Panc1 (cell line): ENCODE data around the gene RBKS. TPM values are rescaled to one million over a fixed set of nuclear protein-coding genes. Genes with fewer than 3 reads are reported as not detected.
A peak's percentile ranks its signal among the peaks of the same experiment; 100 is the strongest.
"Not testable (repeated sequence)": the region's sequence is repeated elsewhere in the genome, so short reads cannot be mapped to it uniquely, and the experiment has no call there.

ENCODE experiments used
- ATAC-seq: fragments of 200-7000 bp; cut with Tn5 transposase; 2 replicates; pipeline ENCODE4 v1.9.1; 2020; ENCODE audit warnings: mild to moderate bottlenecking, moderate library complexity
- BruUV-seq: library from RNA; stranded (reverse); fragments of 400-500 nt; replicated peaks from 2 replicates; lab custom pipeline; 2021; lab: Mats Ljungman, UMichigan
- CTCF ChIA-PET: fragments of 300-600 bp; sonication (Branson Sonifier 250); formaldehyde crosslinking; loops from one replicate; lab custom pipeline; 2022; ENCODE audit warnings: antibody characterized with exemption; lab: Charles Lee
- POLR2A ChIA-PET: fragments of 300-600 bp; sonication (Branson Sonifier 250); formaldehyde crosslinking; loops from one replicate; lab custom pipeline; 2022; ENCODE audit warnings: antibody characterized with exemption; lab: Charles Lee
- DNase-seq: peaks from one replicate; pipeline ENCODE4 v3.0.0-alpha.2; 2010; ENCODE audit warnings: low read depth, low spot score
- H3K27ac ChIP-seq: 2 replicates; pipeline ENCODE4 v1.5.1; 2011; ENCODE audit warnings: mild to moderate bottlenecking, low read length, inconsistent platforms
- H3K27me3 ChIP-seq: fragments of 200-500 bp; sonication (Bioruptor generic); 2 replicates; pipeline ENCODE4 v1.6.0; 2014; ENCODE audit warnings: low read length, inconsistent platforms; ENCODE audit not compliant: control insufficient read depth, insufficient read depth
- H3K36me3 ChIP-seq: fragments of 200-500 bp; sonication (Bioruptor generic); 2 replicates; pipeline ENCODE4 v1.5.1; 2014; ENCODE audit warnings: inconsistent platforms, mild to moderate bottlenecking, low read length, moderate library complexity; ENCODE audit not compliant: control insufficient read depth, insufficient read depth
- H3K4me1 ChIP-seq: 2 replicates; pipeline ENCODE4 v1.5.1; 2011; ENCODE audit warnings: inconsistent platforms, mild to moderate bottlenecking, low read length, moderate library complexity; ENCODE audit not compliant: control insufficient read depth, insufficient read depth
- H3K4me3 ChIP-seq, 2 experiments: 2 replicates each; pipeline ENCODE4 v1.5.1; 2011 to 2012; ENCODE audit warnings: low read depth in 2 of 2, low read length in 2 of 2, mild to moderate bottlenecking in 2 of 2, inconsistent platforms in 1 of 2, moderate library complexity in 1 of 2
- H3K9me3 ChIP-seq: fragments of 200-500 bp; sonication (Bioruptor generic); 2 replicates; pipeline ENCODE4 v1.5.1; 2014; ENCODE audit warnings: low read depth, mild to moderate bottlenecking, inconsistent platforms, low read length, moderate library complexity; ENCODE audit not compliant: control insufficient read depth, insufficient read depth
- POLR2AphosphoS5 ChIP-seq: IDR thresholded peaks from 2 replicates; pipeline ENCODE4 v1.6.1; 2012; ENCODE audit warnings: mild to moderate bottlenecking, low read depth, low read length, moderate library complexity
- SIN3A ChIP-seq: IDR thresholded peaks from 2 replicates; pipeline ENCODE4 v1.6.1; 2012; ENCODE audit warnings: low read depth, mild to moderate bottlenecking, low read length, moderate library complexity, borderline replicate concordance; ENCODE audit not compliant: insufficient read depth
- TCF7L2 ChIP-seq: IDR thresholded peaks from 2 replicates; pipeline ENCODE4 v1.6.1; 2011; ENCODE audit warnings: mild to moderate bottlenecking, low read depth, low read length, inconsistent platforms
- in situ Hi-C: cut with HindIII; loops from 2 replicates; pipeline ENCODE4 v1.10.0; 2016; ENCODE audit warnings: low sequenced_read_pairs, low pct_unique_long_range_greater_than_20kb
- intact Hi-C: fragments of 100-400 bp; cut with micrococcal nuclease; formaldehyde crosslinking; loops from one replicate; pipeline ENCODE4 v1.10.0; 2022; ENCODE audit not compliant: unreplicated experiment
- total RNA-seq: library from RNA; stranded (reverse); gene quantifications from one replicate; pipeline ENCODE4 v1.2.1, GENCODE V29; 2021; ENCODE audit not compliant: unreplicated experiment
- TF ChIP-seq, protein P1 (sequence below): fragments of 450-650 bp; IDR thresholded peaks from 2 replicates; pipeline ENCODE4 v1.5.1; 2017; ENCODE audit warnings: mild to moderate bottlenecking
- TF ChIP-seq, protein P2 (sequence below), 2 experiments: IDR thresholded peaks; 2 replicates each; pipeline ENCODE4 v1.6.1; 2011 to 2012; ENCODE audit warnings: low read depth in 2 of 2, control low read depth in 1 of 2, low read length in 1 of 2, mild to moderate bottlenecking in 1 of 2, moderate library complexity in 1 of 2; ENCODE audit not compliant: insufficient read depth in 1 of 2

The RBKS gene
- total RNA-seq, 1 experiment from 2014 or later = 2.2 TPM

DNA sequence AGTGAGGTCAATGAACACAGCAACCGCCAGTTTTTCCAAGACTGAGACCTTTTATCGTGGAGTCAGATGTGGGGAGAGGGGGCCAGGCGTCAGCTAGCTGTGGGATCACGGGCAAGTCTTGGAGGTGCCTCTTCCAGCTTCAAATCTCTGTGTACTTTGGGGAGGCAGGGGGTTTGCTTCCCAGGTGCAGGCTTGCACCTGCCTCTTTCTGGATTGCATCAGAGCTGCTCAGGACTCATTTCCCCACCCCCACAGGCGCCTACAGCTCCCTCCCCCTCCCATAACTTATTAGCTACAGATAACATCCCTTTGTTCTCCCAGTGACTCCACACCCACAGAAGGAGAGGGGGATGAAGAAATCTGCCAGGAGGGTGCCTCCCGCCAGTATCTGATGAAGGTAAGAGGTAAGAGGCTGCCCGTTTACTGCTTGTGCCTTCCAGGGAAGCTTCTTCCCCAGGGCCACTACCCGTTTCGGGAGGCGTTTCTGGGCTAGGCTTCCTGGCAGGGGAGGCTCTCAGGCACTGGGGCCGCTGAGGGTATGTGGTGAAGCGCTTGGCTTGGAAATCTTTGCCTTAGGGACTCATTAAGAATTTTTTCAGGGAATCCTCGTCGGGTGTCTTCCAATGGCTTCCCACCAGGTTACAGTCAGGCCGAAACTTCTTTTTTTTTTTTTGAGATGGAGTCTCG lies 137.5 kb downstream of the RBKS start:
- DNase-seq = no peak
- TF ChIP-seq SIN3A = no peak
- TF ChIP-seq POLR2AphosphoS5 = no peak
- TF ChIP-seq TCF7L2 = no peak
- TF ChIP-seq, protein P1, sequence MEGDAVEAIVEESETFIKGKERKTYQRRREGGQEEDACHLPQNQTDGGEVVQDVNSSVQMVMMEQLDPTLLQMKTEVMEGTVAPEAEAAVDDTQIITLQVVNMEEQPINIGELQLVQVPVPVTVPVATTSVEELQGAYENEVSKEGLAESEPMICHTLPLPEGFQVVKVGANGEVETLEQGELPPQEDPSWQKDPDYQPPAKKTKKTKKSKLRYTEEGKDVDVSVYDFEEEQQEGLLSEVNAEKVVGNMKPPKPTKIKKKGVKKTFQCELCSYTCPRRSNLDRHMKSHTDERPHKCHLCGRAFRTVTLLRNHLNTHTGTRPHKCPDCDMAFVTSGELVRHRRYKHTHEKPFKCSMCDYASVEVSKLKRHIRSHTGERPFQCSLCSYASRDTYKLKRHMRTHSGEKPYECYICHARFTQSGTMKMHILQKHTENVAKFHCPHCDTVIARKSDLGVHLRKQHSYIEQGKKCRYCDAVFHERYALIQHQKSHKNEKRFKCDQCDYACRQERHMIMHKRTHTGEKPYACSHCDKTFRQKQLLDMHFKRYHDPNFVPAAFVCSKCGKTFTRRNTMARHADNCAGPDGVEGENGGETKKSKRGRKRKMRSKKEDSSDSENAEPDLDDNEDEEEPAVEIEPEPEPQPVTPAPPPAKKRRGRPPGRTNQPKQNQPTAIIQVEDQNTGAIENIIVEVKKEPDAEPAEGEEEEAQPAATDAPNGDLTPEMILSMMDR = no peak
- TF ChIP-seq, protein P2, sequence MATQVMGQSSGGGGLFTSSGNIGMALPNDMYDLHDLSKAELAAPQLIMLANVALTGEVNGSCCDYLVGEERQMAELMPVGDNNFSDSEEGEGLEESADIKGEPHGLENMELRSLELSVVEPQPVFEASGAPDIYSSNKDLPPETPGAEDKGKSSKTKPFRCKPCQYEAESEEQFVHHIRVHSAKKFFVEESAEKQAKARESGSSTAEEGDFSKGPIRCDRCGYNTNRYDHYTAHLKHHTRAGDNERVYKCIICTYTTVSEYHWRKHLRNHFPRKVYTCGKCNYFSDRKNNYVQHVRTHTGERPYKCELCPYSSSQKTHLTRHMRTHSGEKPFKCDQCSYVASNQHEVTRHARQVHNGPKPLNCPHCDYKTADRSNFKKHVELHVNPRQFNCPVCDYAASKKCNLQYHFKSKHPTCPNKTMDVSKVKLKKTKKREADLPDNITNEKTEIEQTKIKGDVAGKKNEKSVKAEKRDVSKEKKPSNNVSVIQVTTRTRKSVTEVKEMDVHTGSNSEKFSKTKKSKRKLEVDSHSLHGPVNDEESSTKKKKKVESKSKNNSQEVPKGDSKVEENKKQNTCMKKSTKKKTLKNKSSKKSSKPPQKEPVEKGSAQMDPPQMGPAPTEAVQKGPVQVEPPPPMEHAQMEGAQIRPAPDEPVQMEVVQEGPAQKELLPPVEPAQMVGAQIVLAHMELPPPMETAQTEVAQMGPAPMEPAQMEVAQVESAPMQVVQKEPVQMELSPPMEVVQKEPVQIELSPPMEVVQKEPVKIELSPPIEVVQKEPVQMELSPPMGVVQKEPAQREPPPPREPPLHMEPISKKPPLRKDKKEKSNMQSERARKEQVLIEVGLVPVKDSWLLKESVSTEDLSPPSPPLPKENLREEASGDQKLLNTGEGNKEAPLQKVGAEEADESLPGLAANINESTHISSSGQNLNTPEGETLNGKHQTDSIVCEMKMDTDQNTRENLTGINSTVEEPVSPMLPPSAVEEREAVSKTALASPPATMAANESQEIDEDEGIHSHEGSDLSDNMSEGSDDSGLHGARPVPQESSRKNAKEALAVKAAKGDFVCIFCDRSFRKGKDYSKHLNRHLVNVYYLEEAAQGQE (IDR thresholded peaks at IDR 0.05; ENCODE audit: insufficient read depth in 1 of 2, low read depth in 2 of 2, low read length in 1 of 2) = no peak
- peak; percentile 64 for ATAC-seq

GRCh38 chr2:27751377-27751776 lies 138.8 kb downstream of the RBKS start:
- H3K27ac ChIP-seq = no peak overlapping the region
- DNase-seq = no peak
- H3K4me1 ChIP-seq = peaks cover 9% of the 10 kb centered on the region; the same call in 1 of the 2 replicates
- H3K9me3 ChIP-seq = no peaks in the 10 kb centered on the region; the same call in 1 of the 2 replicates
- intact Hi-C loops (no loop called here), in situ Hi-C loops (no loop called here)
- no TSS peak for BruUV-seq
- H3K27me3 ChIP-seq = no peaks in the 10 kb centered on the region
- CTCF ChIA-PET = interaction anchor here (0.8 kb wide), 1 partner anchor 28 kb away, joined by 3 read pairs; no protein-coding TSS in a partner anchor
- ATAC-seq = no peak
- TF ChIP-seq TCF7L2 (no peak), POLR2AphosphoS5 (no peak), SIN3A (no peak)
- TF ChIP-seq, protein P2 (IDR thresholded peaks at IDR 0.05; ENCODE audit: insufficient read depth in 1 of 2, low read depth in 2 of 2, low read length in 1 of 2) = no peak
- TF ChIP-seq, protein P1 = no peak
- POLR2A ChIA-PET = interaction anchor here (0.6 kb wide), 1 partner anchor 518 kb away, joined by 8 read pairs; no protein-coding TSS in a partner anchor
- no peak overlapping the region for H3K4me3 ChIP-seq
- H3K36me3 ChIP-seq = no peaks in the 10 kb centered on the region

More for the DNA sequence above, 137.5 kb downstream of the RBKS start:
- H3K27me3 ChIP-seq = no peaks in the 10 kb centered on the region
- intact Hi-C loops = no loop called here
- H3K36me3 ChIP-seq = no peaks in the 10 kb centered on the region
- peak overlapping the region; percentile 60; the same call in 1 of the 2 replicates for H3K27ac ChIP-seq
- no peaks in the 10 kb centered on the region; the same call in 1 of the 2 replicates for H3K9me3 ChIP-seq
- H3K4me3 ChIP-seq = peak overlapping the region; percentile 8 to 39
- no TSS peak for BruUV-seq
- ChIA-PET POLR2A (interaction anchor here (0.6 to 0.7 kb wide), 2 partner anchors 218 to 495 kb away, joined by 4 to 6 read pairs; no protein-coding TSS in a partner anchor), CTCF (interaction anchor here (0.5 to 1.4 kb wide), 4 partner anchors 29 to 644 kb away, joined by 3 to 11 read pairs (median 6); no protein-coding TSS in a partner anchor)
- in situ Hi-C loops = no loop called here
- peaks cover 9% of the 10 kb centered on the region; the same call in 1 of the 2 replicates for H3K4me1 ChIP-seq

GRCh38 chr2:27748803-27749554 lies 141.2 kb downstream of the RBKS start:
- POLR2A ChIA-PET, H3K4me1 ChIP-seq, H3K9me3 ChIP-seq, H3K27me3 ChIP-seq, intact Hi-C loops, H3K4me3 ChIP-seq, DNase-seq, CTCF ChIA-PET, H3K27ac ChIP-seq, ATAC-seq, in situ Hi-C loops, H3K36me3 ChIP-seq, BruUV-seq: not testable (repeated sequence)
